HepG2 (cell line): ENCODE data around the gene RNU7-1. TPM values are rescaled to one million over a fixed set of nuclear protein-coding genes. Genes with fewer than 3 reads are reported as not detected.

Experiments used
- ASH2L ChIP-seq: fragments of 300-600, 200-600 bp; sonication (generic); IDR thresholded peaks from 2 replicates; pipeline ENCODE4 v1.7.0; 2017; ENCODE audit warnings: low read depth, mild to moderate bottlenecking, moderate library complexity, mixed read lengths, low read length; ENCODE audit not compliant: insufficient read length
- BCL3 ChIP-seq: sonication (generic); formaldehyde crosslinking; IDR thresholded peaks from 2 replicates; pipeline ENCODE4 v1.5.1; 2020; ENCODE audit warnings: mild to moderate bottlenecking, missing genetic modification reagents, moderate library complexity
- DZIP1 ChIP-seq: sonication (generic); formaldehyde crosslinking; IDR thresholded peaks from 2 replicates; pipeline ENCODE4 v1.5.0; 2020; ENCODE audit warnings: mild to moderate bottlenecking, missing genetic modification reagents
- HBP1 ChIP-seq: IDR thresholded peaks from 2 replicates; pipeline ENCODE4 v1.6.1; 2016; ENCODE audit warnings: low read depth, control low read depth
- HES4 ChIP-seq: sonication (generic); formaldehyde crosslinking; IDR thresholded peaks from 2 replicates; pipeline ENCODE4 v1.9.0; 2021; ENCODE audit warnings: mild to moderate bottlenecking, missing genetic modification reagents, borderline replicate concordance
- HHEX ChIP-seq: IDR thresholded peaks from 2 replicates; pipeline ENCODE4 v1.6.1; 2016; ENCODE audit warnings: control low read depth
- KAT7 ChIP-seq: IDR thresholded peaks from 2 replicates; pipeline ENCODE4 v1.6.1; 2018; ENCODE audit warnings: borderline replicate concordance, missing compliant biosample characterization
- KDM5A ChIP-seq: fragments of 200-600 bp; sonication (generic); IDR thresholded peaks from 2 replicates; pipeline ENCODE4 v1.7.0; 2018; ENCODE audit warnings: antibody characterized with exemption, mild to moderate bottlenecking, low read length, borderline replicate concordance
- MIER3 ChIP-seq: IDR thresholded peaks from 2 replicates; pipeline ENCODE4 v1.6.1; 2016; ENCODE audit warnings: missing compliant biosample characterization, borderline replicate concordance
- PHF8 ChIP-seq: sonication (generic); formaldehyde crosslinking; IDR thresholded peaks from 2 replicates; pipeline ENCODE4 v1.5.0; 2020; ENCODE audit warnings: missing genetic modification reagents
- RBFOX2 ChIP-seq: fragments of 200-400 bp; formaldehyde crosslinking; IDR thresholded peaks from 2 replicates; pipeline ENCODE4 v1.6.1; 2017; ENCODE audit warnings: low read depth, mild to moderate bottlenecking, low read length
- U2AF2 ChIP-seq: fragments of 200-400 bp; formaldehyde crosslinking; IDR thresholded peaks from 2 replicates; pipeline ENCODE4 v1.6.1; 2017; ENCODE audit warnings: low read depth, mild to moderate bottlenecking, low read length
- XBP1 ChIP-seq: sonication (generic); formaldehyde crosslinking; IDR thresholded peaks from 2 replicates; pipeline ENCODE4 v1.5.0; 2020; ENCODE audit warnings: missing genetic modification reagents
- XRCC5 ChIP-seq: fragments of 200-400 bp; formaldehyde crosslinking; optimal IDR thresholded peaks from 2 replicates; pipeline ENCODE3; 2017; ENCODE audit warnings: mild to moderate bottlenecking, low read length
- ZBTB21 ChIP-seq: sonication (generic); formaldehyde crosslinking; IDR thresholded peaks from 2 replicates; pipeline ENCODE4 v1.4.0; 2020; ENCODE audit warnings: missing genetic modification reagents
- ZFP62 ChIP-seq: sonication (generic); formaldehyde crosslinking; IDR thresholded peaks from 2 replicates; pipeline ENCODE4 v1.4.0; 2020; ENCODE audit warnings: missing genetic modification reagents
- ZNF556 ChIP-seq: sonication (generic); formaldehyde crosslinking; IDR thresholded peaks from 2 replicates; pipeline ENCODE4 v1.4.0; 2020; ENCODE audit warnings: mild to moderate bottlenecking, missing genetic modification reagents, borderline replicate concordance
- ZNF746 ChIP-seq: sonication (generic); formaldehyde crosslinking; IDR thresholded peaks from 2 replicates; pipeline ENCODE4 v1.8.0; 2022; ENCODE audit warnings: mild to moderate bottlenecking, missing genetic modification reagents
- ZNF766 ChIP-seq: sonication (generic); formaldehyde crosslinking; IDR thresholded peaks from 2 replicates; pipeline ENCODE4 v1.5.0; 2020; ENCODE audit warnings: missing genetic modification reagents, borderline replicate concordance
- polyA plus RNA-seq, 8 experiments: library from polyadenylated mRNA; depleted of rRNA in 3 of 8; stranded (reverse) in 7 of 8; unstranded in 1 of 8; fragments of >200 nt; fragmentation: Illumina TruSeq in 4 of 8; extraction: Trizol in 4 of 8; gene quantifications; 2 replicates each; pipeline versions ENCODE4 v1.2.1 to v1.2.3, GENCODE V29; 2011 to 2016; ENCODE audit warnings: low read depth in 4 of 8, missing spikeins in 1 of 8, mixed read lengths in 1 of 8; ENCODE audit not compliant: insufficient read depth in 1 of 8
- total RNA-seq, 5 experiments: library from RNA; depleted of rRNA; stranded (reverse); fragments of >200 nt; fragmentation: Illumina TruSeq; extraction: Trizol; gene quantifications; 2 replicates each; pipeline ENCODE4 v1.2.3, GENCODE V29; 2016; ENCODE audit warnings: low read depth in 1 of 5
- TF ChIP-seq, protein P1 (sequence below): sonication (generic); formaldehyde crosslinking; IDR thresholded peaks from 2 replicates; pipeline ENCODE4 v1.5.0; 2020; ENCODE audit warnings: missing genetic modification reagents
- TF ChIP-seq, protein P2 (sequence below): sonication (generic); formaldehyde crosslinking; IDR thresholded peaks from 2 replicates; pipeline ENCODE4 v1.5.0; 2020; ENCODE audit warnings: missing genetic modification reagents, mild to moderate bottlenecking, borderline replicate concordance
- TF ChIP-seq, protein P3 (sequence below): IDR thresholded peaks from 2 replicates; pipeline ENCODE4 v1.6.1; 2016; ENCODE audit warnings: mild to moderate bottlenecking, missing biosample characterization, missing genetic modification reagents

RNU7-1 gene
- total and polyA plus RNA-seq, 2 of the 13 experiments (the other 11 are each of a cell fraction or from before 2014, with no cell fraction given), result not detected

GRCh38 chr12:6927379-6928021 is 16.1 kb upstream of the RNU7-1 start, which contains the start of gene ATN1 (continued):
- TF ChIP-seq DZIP1, result no peak
- peak; percentile 60; the same call in 1 of the 2 replicates for TF ChIP-seq ZNF746 (CRISPR knock-in tag)
- 0 out of 2 replicates have a peak, but pooled peaks have one; percentile 44 for TF ChIP-seq BCL3
- TF ChIP-seq, protein P1, sequence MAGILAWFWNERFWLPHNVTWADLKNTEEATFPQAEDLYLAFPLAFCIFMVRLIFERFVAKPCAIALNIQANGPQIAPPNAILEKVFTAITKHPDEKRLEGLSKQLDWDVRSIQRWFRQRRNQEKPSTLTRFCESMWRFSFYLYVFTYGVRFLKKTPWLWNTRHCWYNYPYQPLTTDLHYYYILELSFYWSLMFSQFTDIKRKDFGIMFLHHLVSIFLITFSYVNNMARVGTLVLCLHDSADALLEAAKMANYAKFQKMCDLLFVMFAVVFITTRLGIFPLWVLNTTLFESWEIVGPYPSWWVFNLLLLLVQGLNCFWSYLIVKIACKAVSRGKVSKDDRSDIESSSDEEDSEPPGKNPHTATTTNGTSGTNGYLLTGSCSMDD (CRISPR knock-in tag), result no peak
- no peak for TF ChIP-seq U2AF2
- TF ChIP-seq, protein P2, sequence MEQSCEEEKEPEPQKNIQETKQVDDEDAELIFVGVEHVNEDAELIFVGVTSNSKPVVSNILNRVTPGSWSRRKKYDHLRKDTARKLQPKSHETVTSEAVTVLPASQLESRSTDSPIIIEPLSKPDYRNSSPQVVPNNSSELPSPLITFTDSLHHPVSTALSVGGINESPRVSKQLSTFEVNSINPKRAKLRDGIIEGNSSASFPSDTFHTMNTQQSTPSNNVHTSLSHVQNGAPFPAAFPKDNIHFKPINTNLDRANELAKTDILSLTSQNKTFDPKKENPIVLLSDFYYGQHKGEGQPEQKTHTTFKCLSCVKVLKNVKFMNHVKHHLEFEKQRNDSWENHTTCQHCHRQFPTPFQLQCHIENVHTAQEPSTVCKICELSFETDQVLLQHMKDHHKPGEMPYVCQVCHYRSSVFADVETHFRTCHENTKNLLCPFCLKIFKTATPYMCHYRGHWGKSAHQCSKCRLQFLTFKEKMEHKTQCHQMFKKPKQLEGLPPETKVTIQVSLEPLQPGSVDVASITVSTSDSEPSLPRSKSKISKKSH, result no peak
- TF ChIP-seq XBP1 (CRISPR knock-in tag), result no peak
- TF ChIP-seq ZBTB21 (CRISPR knock-in tag), result no peak
- TF ChIP-seq ZNF766 (CRISPR knock-in tag), result no peak
- TF ChIP-seq HHEX (CRISPR knock-in tag), result no peak
- TF ChIP-seq RBFOX2, result peak; percentile 82
- TF ChIP-seq KAT7, result peak; percentile 55; the same call in 1 of the 2 replicates
- TF ChIP-seq KDM5A, result no peak
- 0 out of 2 replicates have a peak, but pooled peaks have one; percentile 28 for TF ChIP-seq MIER3 (CRISPR knock-in tag)
- TF ChIP-seq XRCC5, result no peak
- TF ChIP-seq, protein P3, sequence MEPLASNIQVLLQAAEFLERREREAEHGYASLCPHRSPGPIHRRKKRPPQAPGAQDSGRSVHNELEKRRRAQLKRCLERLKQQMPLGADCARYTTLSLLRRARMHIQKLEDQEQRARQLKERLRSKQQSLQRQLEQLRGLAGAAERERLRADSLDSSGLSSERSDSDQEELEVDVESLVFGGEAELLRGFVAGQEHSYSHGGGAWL, result 0 out of 2 replicates have a peak, but pooled peaks have one; percentile 32
- no peak for TF ChIP-seq ZNF556 (CRISPR knock-in tag)
- TF ChIP-seq HES4 (CRISPR knock-in tag), result no peak
- TF ChIP-seq PHF8 (CRISPR knock-in tag), result peak; percentile 74
- TF ChIP-seq ZFP62 (CRISPR knock-in tag), result no peak
- peak; percentile 28 for TF ChIP-seq ASH2L
- no peak for TF ChIP-seq HBP1 (CRISPR knock-in tag)
